Tibial nerve (tissue), 4 donors: ENCODE measurements around the gene ZNF473.
"Not testable (repeated sequence)": the region's sequence is repeated elsewhere in the genome, so short reads cannot be mapped to it uniquely, and the experiment has no call there.

Experiments used
- CTCF ChIP-seq, 5 experiments: fragments of 200-600 bp in 3 of 5; fragments of 450-650 bp in 2 of 5; sonication (generic) in 3 of 5; IDR thresholded peaks; one replicate each; pipeline ENCODE4 v1.5.1; 2016 to 2019; ENCODE audit warnings: antibody characterized with exemption in 5 of 5, mild to moderate bottlenecking in 3 of 5, moderate library complexity in 2 of 5
- EP300 ChIP-seq, 2 donors: sonication (generic); formaldehyde crosslinking; IDR thresholded peaks; one replicate each; pipeline ENCODE4 v1.6.1; 2017; ENCODE audit warnings: antibody characterized with exemption in 2 of 2, mild to moderate bottlenecking in 1 of 2
- POLR2A ChIP-seq, 2 donors: fragments of 450-650 bp; IDR thresholded peaks; one replicate each; pipeline ENCODE4 v1.6.1; 2017; ENCODE audit warnings: antibody characterized with exemption in 2 of 2, mild to moderate bottlenecking in 2 of 2, moderate library complexity in 2 of 2

- not testable (repeated sequence) for TF ChIP-seq CTCF, POLR2A, EP300 (IDR thresholded peaks at IDR 0.05)
Observed at GRCh38 chr19:50091786-50092185, 66.0 kb downstream of the ZNF473 start.
